Liver (tissue), 9 donors: ENCODE data around the gene FARS2. TPM values are rescaled to one million over a fixed set of nuclear protein-coding genes. Genes with fewer than 3 reads are reported as not detected.

Experiments used
- DNase-seq: peaks from one replicate; pipeline ENCODE4 v3.0.0-alpha.2; 2017; ENCODE audit warnings: low spot score
- H3K27ac ChIP-seq, 2 donors: one replicate each; pipeline ENCODE4 v1.7.0; 2013; ENCODE audit warnings: inconsistent platforms in 2 of 2, low read length in 2 of 2, control low read depth in 1 of 2, low read depth in 1 of 2, mild to moderate bottlenecking in 1 of 2
- H3K27me3 ChIP-seq, 4 donors: one replicate each; pipeline versions ENCODE4 v1.6.1 to v1.7.0; 2013; ENCODE audit warnings: low read length in 3 of 4, inconsistent platforms in 1 of 4, mild to moderate bottlenecking in 1 of 4, moderate library complexity in 1 of 4; ENCODE audit not compliant: control insufficient read depth in 4 of 4, insufficient read depth in 4 of 4
- H3K36me3 ChIP-seq, 4 donors: one replicate each; pipeline versions ENCODE4 v1.6.1 to v1.7.0; 2013; ENCODE audit warnings: low read length in 3 of 4, mild to moderate bottlenecking in 3 of 4, low read depth in 1 of 4, moderate library complexity in 1 of 4; ENCODE audit not compliant: control insufficient read depth in 4 of 4, insufficient read depth in 3 of 4
- H3K4me1 ChIP-seq, 4 donors: one replicate each; pipeline versions ENCODE4 v1.6.1 to v1.7.0; 2013; ENCODE audit warnings: low read length in 3 of 4, mild to moderate bottlenecking in 3 of 4, moderate library complexity in 1 of 4; ENCODE audit not compliant: control insufficient read depth in 4 of 4, insufficient read depth in 4 of 4
- H3K4me3 ChIP-seq, 3 donors: one replicate each; pipeline versions ENCODE4 v1.6.1 to v1.7.0; 2013; ENCODE audit warnings: low read length in 3 of 3, control low read depth in 1 of 3, low read depth in 1 of 3, mild to moderate bottlenecking in 1 of 3
- H3K9ac ChIP-seq, 2 donors: one replicate each; pipeline ENCODE4 v1.7.0; 2013; ENCODE audit warnings: low read length in 2 of 2, mild to moderate bottlenecking in 2 of 2, moderate library complexity in 2 of 2, control low read depth in 1 of 2, low read depth in 1 of 2
- H3K9me3 ChIP-seq, 4 donors: one replicate each; pipeline versions ENCODE4 v1.6.1 to v1.7.0; 2013; ENCODE audit warnings: low read length in 3 of 4; ENCODE audit not compliant: control insufficient read depth in 4 of 4
- EGR1 ChIP-seq, 2 donors: IDR thresholded peaks; 2 replicates each; pipeline ENCODE4 v1.6.1; 2016 to 2018; ENCODE audit warnings: antibody characterized with exemption in 2 of 2, low read depth in 2 of 2
- FOXA1 ChIP-seq: IDR thresholded peaks from 2 replicates; pipeline ENCODE4 v1.6.1; 2016; ENCODE audit warnings: antibody characterized with exemption
- FOXA2 ChIP-seq: IDR thresholded peaks from 2 replicates; pipeline ENCODE4 v1.6.1; 2016; ENCODE audit warnings: antibody characterized with exemption
- GABPA ChIP-seq, 2 donors: IDR thresholded peaks in 1 of 2; conservative IDR thresholded peaks in 1 of 2; 2 replicates each; pipeline ENCODE4 v1.6.1; 2016; ENCODE audit warnings: antibody characterized with exemption in 2 of 2, mild to moderate bottlenecking in 1 of 2, moderate library complexity in 1 of 2
- HNF4A ChIP-seq, 2 donors: conservative IDR thresholded peaks; 2 replicates each; pipeline ENCODE4 v1.6.1; 2016; ENCODE audit warnings: antibody characterized with exemption in 2 of 2, mild to moderate bottlenecking in 2 of 2
- JUND ChIP-seq, 2 donors: IDR thresholded peaks; 2 replicates each; pipeline ENCODE4 v1.6.1; 2016; ENCODE audit warnings: antibody characterized with exemption in 2 of 2
- NR2F2 ChIP-seq: IDR thresholded peaks from 2 replicates; pipeline ENCODE4 v1.6.1; 2016; ENCODE audit warnings: antibody characterized with exemption
- RAD21 ChIP-seq, 2 donors: IDR thresholded peaks; 2 replicates each; pipeline ENCODE4 v1.6.1; 2016; ENCODE audit warnings: antibody characterized with exemption in 2 of 2, mild to moderate bottlenecking in 2 of 2
- RXRA ChIP-seq, 2 donors: IDR thresholded peaks; 2 replicates each; pipeline ENCODE4 v1.6.1; 2017 to 2018; ENCODE audit warnings: antibody characterized with exemption in 2 of 2, mild to moderate bottlenecking in 1 of 2
- SP1 ChIP-seq: IDR thresholded peaks from 2 replicates; pipeline ENCODE4 v1.6.1; 2018; ENCODE audit warnings: antibody characterized with exemption, mild to moderate bottlenecking
- TAF1 ChIP-seq: conservative IDR thresholded peaks from 2 replicates; pipeline ENCODE4 v1.6.1; 2016; ENCODE audit warnings: antibody characterized with exemption, mild to moderate bottlenecking
- YY1 ChIP-seq: IDR thresholded peaks from 2 replicates; pipeline ENCODE4 v1.6.1; 2016; ENCODE audit warnings: antibody characterized with exemption, mild to moderate bottlenecking
- whole genome bisulfite sequencing: extraction: QIAGEN DNeasy Blood & Tissue Kit; methylation state at CpG from one replicate; pipeline ENCODE4 v1.1.7; 2013; 5-methylcytosine and 5-hydroxymethylcytosine counted together
- polyA plus RNA-seq, 2 donors: library from polyadenylated mRNA; stranded (reverse) in 1 of 2; unstranded in 1 of 2; fragments of 200-250 nt in 1 of 2; fragments of >200 nt in 1 of 2; fragmentation: Nextera tagmentation in 1 of 2; extraction: Ambion mirVana in 1 of 2; gene quantifications; one replicate each; pipeline versions ENCODE4 v1.2.1 to v1.2.3, GENCODE V29; 2013 to 2015
- total RNA-seq, 2 donors: library from RNA; depleted of rRNA; stranded (reverse); fragments of >200 nt; gene quantifications; one replicate each; pipeline ENCODE4 v1.2.3, GENCODE V29; 2014
- TF ChIP-seq, protein P1 (sequence below): fragments of 150-350 bp; IDR thresholded peaks from 2 replicates; pipeline ENCODE4 v1.5.1; 2017; ENCODE audit warnings: improper control_type of control experiment, low read depth, low read length; ENCODE audit not compliant: missing input control
- TF ChIP-seq, protein P2 (sequence below): IDR thresholded peaks from 2 replicates; pipeline ENCODE4 v1.6.1; 2016; ENCODE audit warnings: antibody characterized with exemption
- TF ChIP-seq, protein P3 (sequence below): IDR thresholded peaks from 2 replicates; pipeline ENCODE4 v1.6.1; 2016; ENCODE audit warnings: antibody characterized with exemption
- TF ChIP-seq, protein P4 (sequence below): IDR thresholded peaks from 2 replicates; pipeline ENCODE4 v1.6.1; 2016; ENCODE audit warnings: antibody characterized with exemption
- donor health status: healthy.
- donor health status: healthy.
- donor health status: healthy.
- donor health status: healthy.
- donor health status: healthy.

Gene FARS2
- total and polyA plus RNA-seq, 4 donors: 7.8 to 25.9 (median 11.2) TPM

DNA sequence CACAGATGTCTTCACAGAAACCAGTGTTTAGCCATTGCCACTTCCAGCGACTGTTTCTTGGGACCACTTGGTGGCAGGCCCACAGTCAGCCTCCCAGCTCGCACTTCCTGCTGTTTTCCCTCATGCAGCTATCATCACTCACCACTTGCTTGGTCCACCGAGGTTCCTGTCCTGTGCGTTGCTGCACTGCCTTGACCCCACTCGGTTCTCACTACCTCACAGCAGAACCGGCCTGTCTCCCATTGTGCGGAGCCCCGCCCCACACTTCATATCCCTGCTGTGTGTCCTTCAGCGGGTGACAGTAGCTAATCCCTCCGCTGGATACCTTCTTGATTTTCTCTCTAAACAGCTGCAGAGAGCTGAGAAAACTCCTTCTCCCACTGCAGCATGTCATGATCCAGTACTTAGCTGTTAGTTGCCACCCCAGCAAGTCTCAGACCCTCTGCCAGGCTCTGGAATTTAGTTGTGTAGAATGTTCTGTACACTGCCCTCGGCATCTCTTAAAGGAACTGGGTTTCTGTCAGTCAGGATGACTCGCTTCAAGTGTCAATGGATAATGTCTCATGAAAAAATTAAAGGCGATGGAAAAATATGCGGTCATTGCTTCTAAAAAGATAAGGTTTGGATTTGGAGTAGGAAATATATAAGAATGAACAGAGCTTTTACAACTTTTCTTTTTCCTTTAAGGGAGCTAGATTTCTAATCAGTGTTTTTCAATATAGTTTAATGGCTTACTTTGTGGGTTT lies 208.0 kb downstream of the FARS2 start:
- no peak overlapping the region for H3K27ac ChIP-seq
- peaks cover 0 to 1% (median 0%) of the 10 kb centered on the region in 4 donors for H3K36me3 ChIP-seq
- TF ChIP-seq YY1: no peak
- TF ChIP-seq HNF4A (conservative IDR thresholded peaks at IDR 0.05): no peak
- no peak for TF ChIP-seq RXRA (IDR thresholded peaks at IDR 0.05)
- TF ChIP-seq FOXA1: no peak
- TF ChIP-seq SP1: no peak
- no peak for TF ChIP-seq JUND (IDR thresholded peaks at IDR 0.05)
- TF ChIP-seq, protein P1, sequence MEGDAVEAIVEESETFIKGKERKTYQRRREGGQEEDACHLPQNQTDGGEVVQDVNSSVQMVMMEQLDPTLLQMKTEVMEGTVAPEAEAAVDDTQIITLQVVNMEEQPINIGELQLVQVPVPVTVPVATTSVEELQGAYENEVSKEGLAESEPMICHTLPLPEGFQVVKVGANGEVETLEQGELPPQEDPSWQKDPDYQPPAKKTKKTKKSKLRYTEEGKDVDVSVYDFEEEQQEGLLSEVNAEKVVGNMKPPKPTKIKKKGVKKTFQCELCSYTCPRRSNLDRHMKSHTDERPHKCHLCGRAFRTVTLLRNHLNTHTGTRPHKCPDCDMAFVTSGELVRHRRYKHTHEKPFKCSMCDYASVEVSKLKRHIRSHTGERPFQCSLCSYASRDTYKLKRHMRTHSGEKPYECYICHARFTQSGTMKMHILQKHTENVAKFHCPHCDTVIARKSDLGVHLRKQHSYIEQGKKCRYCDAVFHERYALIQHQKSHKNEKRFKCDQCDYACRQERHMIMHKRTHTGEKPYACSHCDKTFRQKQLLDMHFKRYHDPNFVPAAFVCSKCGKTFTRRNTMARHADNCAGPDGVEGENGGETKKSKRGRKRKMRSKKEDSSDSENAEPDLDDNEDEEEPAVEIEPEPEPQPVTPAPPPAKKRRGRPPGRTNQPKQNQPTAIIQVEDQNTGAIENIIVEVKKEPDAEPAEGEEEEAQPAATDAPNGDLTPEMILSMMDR: no peak
- TF ChIP-seq GABPA (IDR thresholded peaks at IDR 0.05 in 1 of 2, conservative IDR thresholded peaks at IDR 0.05 in 1 of 2): no peak
- TF ChIP-seq EGR1 (IDR thresholded peaks at IDR 0.05; ENCODE audit: low read depth in 2 of 2): no peak
- no peaks in the 10 kb centered on the region for H3K27me3 ChIP-seq
- H3K4me3 ChIP-seq: no peak overlapping the region
- DNase-seq: no peak
- 88% methylated on average over 14 of the region's 14 CpGs for WGBS
- no peaks in the 10 kb centered on the region for H3K9me3 ChIP-seq
- no peak overlapping the region for H3K9ac ChIP-seq
- no peaks in the 10 kb centered on the region for H3K4me1 ChIP-seq

DNA sequence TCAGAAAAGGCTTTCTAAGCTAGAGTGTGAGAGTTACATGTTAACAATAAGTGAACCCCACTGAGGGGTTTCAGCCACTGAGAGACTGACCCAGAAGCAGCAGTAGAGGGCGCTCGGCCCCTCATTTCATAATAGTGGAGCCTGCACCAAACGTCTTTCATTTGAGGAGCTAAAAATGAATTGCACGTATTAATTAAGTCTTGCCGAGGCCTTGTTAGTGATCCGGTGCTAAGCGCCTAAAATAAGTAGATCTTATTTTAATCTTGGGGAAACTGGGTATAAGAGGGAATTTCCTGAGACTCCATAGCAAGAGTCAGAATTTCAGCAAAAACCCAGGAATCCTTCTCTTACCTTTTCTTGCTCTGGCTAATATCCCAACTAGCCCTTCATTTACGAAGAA lies 209.7 kb downstream of the FARS2 start:
- H3K9ac ChIP-seq: no peak overlapping the region
- H3K27me3 ChIP-seq: no peaks in the 10 kb centered on the region
- H3K9me3 ChIP-seq: no peaks in the 10 kb centered on the region
- H3K4me3 ChIP-seq: no peak overlapping the region
- WGBS: 34% methylated on average over 8 of the region's 8 CpGs
- no peaks in the 10 kb centered on the region for H3K4me1 ChIP-seq
- DNase-seq: peak; percentile 63
- H3K36me3 ChIP-seq: peaks cover 0 to 1% (median 0%) of the 10 kb centered on the region in 4 donors
- peak; percentile 77 to 83 for TF ChIP-seq RAD21 (IDR thresholded peaks at IDR 0.05)
- TF ChIP-seq, protein P1: peak; percentile 55
- TF ChIP-seq FOXA1: no peak
- H3K27ac ChIP-seq: no peak overlapping the region

DNA sequence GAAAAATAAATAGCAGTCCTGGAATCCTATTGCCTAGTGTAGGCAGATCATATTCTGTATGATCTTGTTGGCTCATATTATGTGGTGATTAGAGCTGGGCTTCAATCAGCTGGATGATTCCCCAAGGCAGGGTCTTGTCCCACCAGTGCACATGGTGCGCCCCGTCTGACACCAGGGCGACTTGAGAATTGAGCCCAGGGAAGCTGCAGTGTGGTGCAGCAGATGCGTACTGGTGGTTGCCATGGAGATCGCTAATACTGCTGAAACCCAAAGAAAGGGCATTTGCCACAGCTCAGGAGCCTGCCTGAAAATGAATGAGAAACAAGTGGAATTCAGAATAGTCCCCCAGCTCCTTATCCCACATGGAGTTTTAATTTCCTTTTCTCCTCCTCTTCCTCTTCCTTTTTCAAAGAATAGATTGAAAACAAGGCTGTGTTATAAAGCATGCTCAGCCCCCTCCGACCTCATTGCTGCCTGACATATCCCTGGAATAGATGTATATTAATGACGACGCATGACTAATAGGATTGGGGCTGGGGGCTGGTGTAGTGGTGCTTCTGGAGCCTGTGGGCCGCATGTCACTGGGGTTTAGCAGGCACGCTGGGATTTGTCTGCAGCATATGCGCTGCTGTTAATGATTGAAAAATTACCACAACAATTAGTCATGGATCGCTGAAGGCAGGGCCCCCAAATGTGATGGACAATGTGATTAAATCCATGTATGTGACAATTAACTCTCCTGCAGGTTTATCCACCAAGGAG lies 210.5 kb downstream of the FARS2 start:
- no peak overlapping the region for H3K9ac ChIP-seq
- H3K27me3 ChIP-seq: no peaks in the 10 kb centered on the region
- no peaks in the 10 kb centered on the region for H3K9me3 ChIP-seq
- no peak overlapping the region for H3K4me3 ChIP-seq
- H3K4me1 ChIP-seq: no peaks in the 10 kb centered on the region
- H3K36me3 ChIP-seq: no peaks in the 10 kb centered on the region
- no peak for DNase-seq
- no peak overlapping the region for H3K27ac ChIP-seq
- 92% methylated on average over 12 of the region's 12 CpGs for WGBS
- no peak for TF ChIP-seq RXRA (IDR thresholded peaks at IDR 0.05)
- TF ChIP-seq, protein P2, sequence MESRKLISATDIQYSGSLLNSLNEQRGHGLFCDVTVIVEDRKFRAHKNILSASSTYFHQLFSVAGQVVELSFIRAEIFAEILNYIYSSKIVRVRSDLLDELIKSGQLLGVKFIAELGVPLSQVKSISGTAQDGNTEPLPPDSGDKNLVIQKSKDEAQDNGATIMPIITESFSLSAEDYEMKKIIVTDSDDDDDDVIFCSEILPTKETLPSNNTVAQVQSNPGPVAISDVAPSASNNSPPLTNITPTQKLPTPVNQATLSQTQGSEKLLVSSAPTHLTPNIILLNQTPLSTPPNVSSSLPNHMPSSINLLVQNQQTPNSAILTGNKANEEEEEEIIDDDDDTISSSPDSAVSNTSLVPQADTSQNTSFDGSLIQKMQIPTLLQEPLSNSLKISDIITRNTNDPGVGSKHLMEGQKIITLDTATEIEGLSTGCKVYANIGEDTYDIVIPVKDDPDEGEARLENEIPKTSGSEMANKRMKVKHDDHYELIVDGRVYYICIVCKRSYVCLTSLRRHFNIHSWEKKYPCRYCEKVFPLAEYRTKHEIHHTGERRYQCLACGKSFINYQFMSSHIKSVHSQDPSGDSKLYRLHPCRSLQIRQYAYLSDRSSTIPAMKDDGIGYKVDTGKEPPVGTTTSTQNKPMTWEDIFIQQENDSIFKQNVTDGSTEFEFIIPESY: no peak
- TF ChIP-seq TAF1: no peak
- TF ChIP-seq EGR1 (IDR thresholded peaks at IDR 0.05; ENCODE audit: low read depth in 2 of 2): no peak
- TF ChIP-seq, protein P1: no peak
- TF ChIP-seq GABPA (IDR thresholded peaks at IDR 0.05 in 1 of 2, conservative IDR thresholded peaks at IDR 0.05 in 1 of 2): no peak
- no peak for TF ChIP-seq JUND (IDR thresholded peaks at IDR 0.05)
- TF ChIP-seq FOXA1: no peak
- TF ChIP-seq, protein P3, sequence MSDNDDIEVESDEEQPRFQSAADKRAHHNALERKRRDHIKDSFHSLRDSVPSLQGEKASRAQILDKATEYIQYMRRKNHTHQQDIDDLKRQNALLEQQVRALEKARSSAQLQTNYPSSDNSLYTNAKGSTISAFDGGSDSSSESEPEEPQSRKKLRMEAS: no peak
- no peak for TF ChIP-seq NR2F2
- TF ChIP-seq FOXA2: no peak
- no peak for TF ChIP-seq RAD21 (IDR thresholded peaks at IDR 0.05)
- TF ChIP-seq, protein P4, sequence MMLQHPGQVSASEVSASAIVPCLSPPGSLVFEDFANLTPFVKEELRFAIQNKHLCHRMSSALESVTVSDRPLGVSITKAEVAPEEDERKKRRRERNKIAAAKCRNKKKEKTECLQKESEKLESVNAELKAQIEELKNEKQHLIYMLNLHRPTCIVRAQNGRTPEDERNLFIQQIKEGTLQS: no peak
